HG02759 (cell line): ENCODE measurements around the gene SOX5.

Experiments used
- ATAC-seq: cut with Tn5 transposase; IDR thresholded peaks from one replicate; pipeline ENCODE4 v1.9.1; 2021; ENCODE audit warnings: mild to moderate bottlenecking, moderate library complexity; ENCODE audit not compliant: unreplicated experiment

Gene SOX5

GRCh38 chr12:23621900-23622299 lies 327.6 kb downstream of the SOX5 start:
- no peak for ATAC-seq

DNA sequence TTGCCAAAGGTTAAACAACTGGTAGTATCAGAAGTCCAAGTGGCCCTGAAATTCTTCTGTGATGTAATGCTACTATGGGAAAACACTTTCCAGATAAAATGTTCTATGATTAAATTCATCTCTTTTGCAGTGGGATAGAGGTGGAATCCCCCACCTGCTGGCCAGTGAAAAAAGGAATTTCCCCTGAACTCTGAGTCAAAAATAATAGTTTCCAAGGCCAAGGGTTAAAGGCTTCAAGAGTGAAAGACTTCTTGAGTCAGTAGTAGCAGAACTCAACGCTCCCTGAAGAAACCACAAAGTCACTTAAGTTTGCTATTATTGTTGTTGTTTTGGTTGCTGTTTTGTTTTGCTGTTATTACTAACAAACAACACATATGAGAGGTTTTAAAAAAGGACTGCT lies 330.8 kb downstream of the SOX5 start:
- no peak for ATAC-seq

- ATAC-seq, result no peak
These were observed 331.7 kb downstream of the SOX5 start for GRCh38 chr12:23617749-23618148.

- ATAC-seq, result no peak
These were observed 335.2 kb downstream of the SOX5 start for GRCh38 chr12:23614280-23614679.

GRCh38 chr12:23611320-23611719 lies 338.1 kb downstream of the SOX5 start:
- ATAC-seq, result no peak

DNA sequence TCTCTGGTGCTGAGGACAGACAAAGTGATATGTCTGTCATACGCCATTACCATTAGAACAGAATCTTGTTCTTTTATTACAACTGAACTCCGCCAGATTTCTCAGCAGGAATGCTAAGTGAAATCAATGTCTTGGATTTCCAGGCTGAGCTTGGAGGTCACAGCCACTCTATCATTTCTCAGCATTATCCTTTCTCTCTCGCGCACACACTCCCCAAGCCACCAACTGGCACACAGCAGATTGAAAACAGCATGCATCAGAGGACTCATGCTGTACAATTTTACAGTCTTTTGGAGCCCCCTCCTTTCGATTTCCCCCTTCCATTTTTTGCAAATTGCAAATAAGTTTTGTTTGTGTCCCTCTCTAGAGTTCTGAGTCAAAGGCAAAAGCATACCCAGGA lies 348.6 kb downstream of the SOX5 start:
- ATAC-seq, result no peak

- ATAC-seq, result no peak
These were observed 352.9 kb downstream of the SOX5 start for GRCh38 chr12:23596568-23596967.

DNA sequence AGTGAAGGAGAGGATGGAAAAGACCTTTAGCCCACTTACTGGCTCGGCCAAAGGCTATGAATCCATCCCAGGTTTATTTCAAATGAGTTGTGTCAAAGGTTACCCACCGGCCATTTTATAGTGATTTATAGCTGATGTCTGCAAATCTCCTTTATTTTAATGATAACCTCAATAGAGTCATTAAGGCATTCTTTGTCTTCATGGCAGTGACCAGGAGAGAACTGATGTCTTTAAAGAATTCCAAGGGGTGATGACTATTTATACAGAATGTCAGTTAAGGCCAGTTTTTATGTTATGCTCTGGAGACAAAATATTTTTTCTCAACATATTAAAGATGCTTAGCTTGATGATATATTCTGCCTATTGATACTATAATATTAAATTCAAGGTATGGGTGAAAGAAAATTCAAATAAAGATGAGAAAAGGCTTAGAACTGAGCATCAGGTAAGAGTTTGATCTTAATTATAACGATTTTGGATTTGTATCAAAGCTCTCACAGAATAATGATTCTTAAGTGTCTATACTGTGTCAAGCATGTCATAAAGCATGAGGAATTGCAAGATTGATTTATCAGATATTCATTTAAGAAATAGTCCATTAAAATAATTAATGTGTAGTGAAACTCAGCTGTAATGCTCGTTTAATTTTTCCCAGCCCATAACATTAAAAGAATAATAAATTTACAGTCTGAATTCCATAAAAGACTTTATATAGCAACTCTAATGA lies 361.5 kb downstream of the SOX5 start:
- ATAC-seq, result no peak

- no peak for ATAC-seq
These were observed 363.7 kb downstream of the SOX5 start for GRCh38 chr12:23585782-23586163.

GRCh38 chr12:23585156-23585781 lies 364.2 kb downstream of the SOX5 start:
- ATAC-seq, result no peak

- no peak for ATAC-seq
These were observed 367.6 kb downstream of the SOX5 start for GRCh38 chr12:23581913-23582312.

DNA sequence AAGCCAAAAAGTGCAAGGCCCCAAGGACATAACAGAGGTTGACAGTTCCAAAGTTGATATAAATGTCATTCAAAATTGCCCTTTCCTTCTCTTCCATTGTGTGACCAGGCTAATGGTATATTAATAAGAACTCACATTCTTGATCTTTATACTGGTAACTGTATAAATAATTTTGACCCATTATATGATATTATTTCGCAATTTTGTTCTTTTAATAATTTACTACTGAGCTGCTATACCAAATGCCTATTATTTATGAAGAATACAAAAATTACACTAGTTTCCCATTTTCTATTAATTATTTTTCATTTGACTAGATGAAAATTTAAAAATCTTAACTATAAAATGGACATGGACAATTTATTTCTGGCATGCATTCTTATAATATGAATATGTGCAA lies 370.2 kb downstream of the SOX5 start:
- ATAC-seq, result no peak

DNA sequence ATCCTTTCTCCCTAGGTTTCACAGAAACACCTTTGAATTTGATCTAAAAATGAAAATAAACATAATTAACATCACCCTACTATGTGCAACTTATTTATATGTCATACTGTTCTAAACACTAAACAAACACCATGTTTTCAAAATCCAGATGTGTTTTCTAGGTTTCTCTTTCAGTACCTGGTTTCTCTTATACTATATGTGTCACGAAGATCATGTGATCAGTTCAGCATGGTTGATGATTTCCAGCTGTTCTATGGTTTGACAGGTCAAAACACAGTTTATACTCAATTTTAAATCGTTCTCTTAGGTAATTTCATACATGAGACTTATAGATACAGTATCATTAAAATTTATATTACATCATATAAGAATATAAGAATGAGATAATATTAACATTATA lies 373.1 kb downstream of the SOX5 start:
- ATAC-seq, result peak; percentile 56

- ATAC-seq, result no peak
These were observed 380.1 kb downstream of the SOX5 start for GRCh38 chr12:23569356-23569755.

GRCh38 chr12:23566133-23566532 lies 383.3 kb downstream of the SOX5 start:
- no peak for ATAC-seq

DNA sequence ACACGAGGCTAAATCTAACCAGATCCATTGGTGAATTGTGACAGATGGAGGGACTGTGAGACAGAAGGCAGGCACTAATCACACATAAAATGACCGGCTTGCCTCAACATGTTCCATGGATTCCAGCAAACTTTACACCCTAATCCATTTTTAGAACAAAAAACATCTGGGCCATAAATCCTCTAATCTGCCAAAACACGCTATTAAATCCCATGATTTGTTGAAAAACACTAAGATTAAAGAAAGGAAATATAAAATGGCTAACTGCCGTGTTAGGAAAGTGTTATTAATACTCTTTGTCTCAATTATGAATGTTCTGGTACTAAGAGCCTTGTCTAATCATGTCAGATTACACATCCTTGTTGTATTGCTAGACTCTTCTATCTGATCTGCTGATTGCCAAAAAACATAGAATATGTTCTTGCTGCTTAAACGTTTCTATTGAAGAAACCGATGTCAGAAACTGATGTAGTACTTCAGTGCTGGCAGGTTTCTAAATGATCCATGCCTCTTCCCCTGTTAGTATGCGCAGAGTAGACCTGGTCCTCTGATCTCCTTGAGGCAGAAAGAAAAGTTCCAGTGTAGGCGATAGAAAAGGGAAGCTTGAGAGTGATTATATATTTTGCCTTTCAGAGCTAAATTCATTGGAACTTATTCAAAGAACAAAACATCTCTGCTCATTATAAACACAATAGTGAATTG lies 384.9 kb downstream of the SOX5 start:
- ATAC-seq, result no peak

DNA sequence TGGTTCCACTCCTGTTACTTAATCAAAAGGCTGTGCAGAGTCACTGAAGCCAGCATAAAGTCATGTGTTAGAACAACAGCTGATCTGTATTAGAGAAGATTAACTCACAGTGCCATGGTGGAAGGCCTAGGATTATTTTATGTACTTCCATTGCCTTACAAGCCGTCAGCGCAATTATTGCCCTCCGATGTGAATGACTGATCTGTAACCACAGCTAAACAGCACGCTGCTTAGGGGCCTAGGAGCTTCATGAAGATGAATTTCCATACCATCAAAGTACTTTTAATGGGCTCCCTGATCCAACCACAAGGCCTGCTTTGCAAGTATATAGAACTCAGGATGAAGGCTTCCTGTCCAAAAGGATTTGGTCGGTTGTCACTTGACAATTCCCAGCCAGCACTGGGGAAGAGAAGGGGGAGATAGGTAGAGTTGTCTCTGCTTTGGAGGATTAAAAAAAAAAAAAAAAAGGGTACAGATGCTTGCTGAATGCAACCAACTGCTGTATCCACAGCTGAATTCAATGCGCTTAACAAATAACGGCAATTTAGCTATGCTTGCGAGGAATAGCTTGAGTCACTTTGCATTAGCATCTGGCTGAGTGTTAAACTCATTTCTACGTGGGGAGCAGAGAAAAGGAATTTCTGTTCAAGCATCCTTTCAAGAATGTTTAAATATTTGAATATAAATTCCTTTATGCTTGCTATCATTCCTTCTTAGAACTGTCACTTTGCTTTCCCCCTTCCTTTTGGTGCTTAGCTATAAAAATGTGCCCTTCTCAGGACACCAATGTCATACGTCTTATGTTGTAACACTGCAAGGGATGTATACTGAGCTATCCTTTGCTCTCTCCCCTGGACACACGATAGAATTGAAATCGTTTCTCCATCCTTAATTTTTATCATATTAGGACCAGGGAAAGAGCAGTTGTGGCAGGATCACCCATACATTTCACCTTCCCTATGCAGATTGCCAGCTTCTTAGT lies 387.8 kb downstream of the SOX5 start:
- ATAC-seq, result no peak

DNA sequence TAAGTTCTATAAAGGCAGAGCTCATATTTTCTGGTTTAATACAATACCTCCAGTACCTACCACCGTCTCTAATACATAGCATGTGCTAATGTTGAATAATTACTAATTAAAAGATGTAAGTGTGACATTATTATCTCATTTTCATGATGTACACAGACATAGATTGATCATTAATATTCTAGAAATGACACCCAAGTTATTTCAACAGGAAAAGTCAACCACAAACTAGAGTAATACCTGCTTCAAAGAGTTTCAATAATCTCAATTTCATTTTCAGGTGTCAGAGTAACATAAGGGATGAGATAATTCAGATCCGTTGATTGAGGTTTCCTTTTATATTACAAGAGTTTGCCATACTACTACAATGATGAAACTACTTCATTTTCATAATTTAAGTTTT lies 388.9 kb downstream of the SOX5 start:
- ATAC-seq, result no peak

GRCh38 chr12:23559268-23559753 lies 390.2 kb downstream of the SOX5 start:
- ATAC-seq, result no peak

GRCh38 chr12:23556661-23557060 lies 392.8 kb downstream of the SOX5 start:
- ATAC-seq, result no peak

GRCh38 chr12:23555825-23556207 lies 393.7 kb downstream of the SOX5 start:
- ATAC-seq, result no peak
